GM12878 (cell line): ENCODE measurements around the gene EBP. TPM values are rescaled to one million over a fixed set of nuclear protein-coding genes. Genes with fewer than 3 reads are reported as not detected.
A peak's percentile ranks its signal among the peaks of the same experiment; 100 is the strongest.

Experiments
- ATAC-seq: fragments of 200-7000 bp; cut with Tn5 transposase; 3 replicates; pipeline ENCODE4 v1.9.1; 2020; ENCODE audit warnings: mild to moderate bottlenecking, moderate library complexity
- BruUV-seq: library from RNA; stranded (reverse); fragments of 400-500 nt; replicated peaks from 2 replicates; lab custom pipeline; 2021; lab: Mats Ljungman, UMichigan
- CTCF ChIA-PET: fragments of 300-600 bp; sonication (Branson Sonifier 250); formaldehyde crosslinking; extraction: SDS; loops from one replicate; lab custom pipeline; 2021; ENCODE audit warnings: inconsistent platforms; lab: Yijun Ruan, JAX
- POLR2A ChIA-PET: fragments of 350-600 bp; formaldehyde crosslinking; extraction: SDS; loops from one replicate; lab custom pipeline; 2021; ENCODE audit warnings: inconsistent platforms; lab: Charles Lee
- RAD21 ChIA-PET: fragments of 300-600 bp; sonication (Branson Sonifier 250); formaldehyde crosslinking; loops from one replicate; lab custom pipeline; 2023; ENCODE audit warnings: antibody characterized with exemption; ENCODE audit not compliant: unreplicated experiment; lab: Charles Lee
- SMC1A ChIA-PET: fragments of 300-600 bp; sonication (Branson Sonifier 250); formaldehyde crosslinking; loops from one replicate; lab custom pipeline; 2023; ENCODE audit not compliant: unreplicated experiment, uncharacterized antibody; lab: Charles Lee
- DNase-seq: peaks from one replicate; pipeline ENCODE4 v3.0.0-alpha.2; 2011; ENCODE audit warnings: low read depth, low spot score
- FAIRE-seq: peaks from 3 replicates; lab custom pipeline; 2011; peaks lifted over from hg19 to GRCh38; lab: Jason Lieb, UNC
- H2AFZ ChIP-seq: 2 replicates; pipeline ENCODE4 v1.6.0; 2011; ENCODE audit warnings: low read depth, low read length, control low read depth; ENCODE audit not compliant: control insufficient read depth
- H3K27ac ChIP-seq: 2 replicates; pipeline ENCODE4 v1.5.1; 2011; ENCODE audit warnings: control low read depth; ENCODE audit not compliant: control insufficient read depth, insufficient read depth
- H3K27me3 ChIP-seq, 2 experiments: replicated peaks in 1 of 2; 2 replicates each; pipeline versions ENCODE4 v1.6.0 to v1.6.1; 2011; ENCODE audit warnings: low read length in 1 of 2; ENCODE audit not compliant: control insufficient read depth in 2 of 2, insufficient read depth in 2 of 2
- H3K36me3 ChIP-seq, 2 experiments: 2 replicates each; pipeline ENCODE4 v1.5.1; 2011; ENCODE audit warnings: low read length in 1 of 2; ENCODE audit not compliant: control insufficient read depth in 2 of 2, insufficient read depth in 2 of 2
- H3K4me1 ChIP-seq: 2 replicates; pipeline ENCODE4 v1.6.1; 2011; ENCODE audit warnings: mild to moderate bottlenecking, low read length, moderate library complexity, mixed read lengths; ENCODE audit not compliant: control insufficient read depth, insufficient read depth
- H3K4me2 ChIP-seq: 2 replicates; pipeline ENCODE4 v1.6.0; 2011; ENCODE audit warnings: control low read depth; ENCODE audit not compliant: control insufficient read depth, insufficient read depth
- H3K4me3 ChIP-seq: fragments of 200-600 bp; sonication (generic); 2 replicates; pipeline ENCODE4 v1.5.1; 2016
- H3K79me2 ChIP-seq: 2 replicates; pipeline ENCODE4 v1.6.0; 2011; ENCODE audit warnings: low read length; ENCODE audit not compliant: control insufficient read depth, insufficient read depth
- H3K9ac ChIP-seq: 2 replicates; pipeline ENCODE4 v1.8.0; 2011; ENCODE audit warnings: low read length, control low read depth, mixed read lengths; ENCODE audit not compliant: control insufficient read depth, insufficient read depth
- H3K9me3 ChIP-seq: replicated peaks from 3 replicates; pipeline ENCODE4 v1.5.1; 2011; ENCODE audit warnings: mild to moderate bottlenecking, low read length; ENCODE audit not compliant: control insufficient read depth, insufficient read depth
- H4K20me1 ChIP-seq: 2 replicates; pipeline ENCODE4 v1.6.0; 2011; ENCODE audit not compliant: control insufficient read depth, insufficient read depth
- CBX3 ChIP-seq: fragments of 200-600 bp; sonication (generic); IDR thresholded peaks from 2 replicates; pipeline ENCODE4 v1.6.1; 2016; ENCODE audit warnings: low read depth, borderline replicate concordance
- EP300 ChIP-seq, 2 experiments: fragments of 150-350 bp in 1 of 2; IDR thresholded peaks; 2 replicates each; pipeline ENCODE4 v1.6.1; 2011 to 2012; ENCODE audit warnings: low read depth in 2 of 2, low read length in 2 of 2, borderline replicate concordance in 1 of 2, improper control_type of control experiment in 1 of 2, inconsistent platforms in 1 of 2; ENCODE audit not compliant: control insufficient read depth in 1 of 2
- ETV6 ChIP-seq, 2 experiments: fragments of 450-650 bp in 1 of 2; IDR thresholded peaks in 1 of 2; conservative IDR thresholded peaks in 1 of 2; 2 replicates each; pipeline ENCODE4 v1.6.1; 2014; ENCODE audit warnings: antibody characterized with exemption in 1 of 2, borderline replicate concordance in 1 of 2, low read depth in 1 of 2, mild to moderate bottlenecking in 1 of 2, moderate library complexity in 1 of 2
- EZH2 ChIP-seq: IDR thresholded peaks from 2 replicates; pipeline ENCODE4 v1.6.1; 2012; ENCODE audit warnings: low read depth, mild to moderate bottlenecking, control low read depth, inconsistent platforms, low read length, borderline replicate concordance; ENCODE audit not compliant: control insufficient read depth
- HCFC1 ChIP-seq: fragments of 150-350 bp; IDR thresholded peaks from 2 replicates; pipeline ENCODE4 v1.6.1; 2014; ENCODE audit warnings: low read length
- MTA3 ChIP-seq: IDR thresholded peaks from 2 replicates; pipeline ENCODE4 v1.6.1; 2012; ENCODE audit warnings: low read length, inconsistent platforms, borderline replicate concordance
- POLR2AphosphoS2 ChIP-seq: IDR thresholded peaks from 2 replicates; pipeline ENCODE4 v1.6.1; 2011; ENCODE audit warnings: low read depth, mild to moderate bottlenecking, low read length, improper control_type of control experiment, moderate library complexity
- SIX5 ChIP-seq: IDR thresholded peaks from 2 replicates; pipeline ENCODE4 v1.6.1; 2011; ENCODE audit warnings: mild to moderate bottlenecking, low read depth, low read length, moderate library complexity; ENCODE audit not compliant: severe bottlenecking
- SMARCA5 ChIP-seq: fragments of 450-650 bp; IDR thresholded peaks from 2 replicates; pipeline ENCODE4 v1.6.1; 2017; ENCODE audit warnings: mild to moderate bottlenecking
- SREBF1 ChIP-seq: IDR thresholded peaks from 2 replicates; pipeline ENCODE4 v1.6.1; 2012; ENCODE audit warnings: mild to moderate bottlenecking, low read length
- SUPT20H ChIP-seq: IDR thresholded peaks from 2 replicates; pipeline ENCODE4 v1.6.1; 2011; ENCODE audit warnings: low read depth, mild to moderate bottlenecking, low read length, moderate library complexity, borderline replicate concordance; ENCODE audit not compliant: control insufficient read depth
- TARDBP ChIP-seq: IDR thresholded peaks from 2 replicates; pipeline ENCODE4 v1.6.1; 2016; ENCODE audit warnings: borderline replicate concordance
- YY1 ChIP-seq: IDR thresholded peaks from 2 replicates; pipeline ENCODE4 v1.6.1; 2011; ENCODE audit warnings: low read depth, mild to moderate bottlenecking, low read length
- WGBS: methylation state at CpG from one replicate; pipeline ENCODE4 v1.1.6; 2016; ENCODE audit warnings: low lambda C conversion rate; ENCODE audit not compliant: insufficient replicate concordance, insufficient coverage; ENCODE audit errors: missing lambda C conversion rate; 5-methylcytosine and 5-hydroxymethylcytosine counted together
- in situ Hi-C: fragments of 300-500 bp; cut with MboI; formaldehyde crosslinking; loops from 9 replicates; pipeline ENCODE4 v1.14.3; 2018; ENCODE audit warnings: mixed read lengths
- intact Hi-C: fragments of 100-400 bp; cut with micrococcal nuclease; formaldehyde crosslinking; loops from one replicate; pipeline ENCODE4 v1.14.2; 2022; ENCODE audit not compliant: unreplicated experiment
- polyA plus RNA-seq, 11 experiments: library from polyadenylated mRNA; depleted of rRNA in 4 of 11; unstranded in 6 of 11; stranded (reverse) in 5 of 11; fragments of >200 nt; fragmentation: Nextera tagmentation in 4 of 11; fragmentation: Illumina TruSeq in 1 of 11; extraction: Ambion mirVana in 4 of 11; extraction: Trizol in 1 of 11; gene quantifications; 1 replicate in 1 of 11; 2 replicates in 10 of 11; pipeline versions ENCODE4 v1.2.1 to v1.2.3, GENCODE V29; 2011 to 2016; ENCODE audit warnings: inconsistent platforms in 2 of 11, missing spikeins in 2 of 11, low read depth in 1 of 11
- total RNA-seq, 4 experiments: library from RNA; depleted of rRNA in 3 of 4; stranded (reverse); fragments of >200 nt in 3 of 4; fragmentation: Illumina TruSeq in 1 of 4; extraction: Trizol in 1 of 4; gene quantifications; 2 replicates each; pipeline versions ENCODE4 v1.2.1 to v1.2.3, GENCODE V29; 2013 to 2021
- TF ChIP-seq, protein P1 (sequence below): fragments of 450-650 bp; IDR thresholded peaks from 2 replicates; pipeline ENCODE4 v1.6.1; 2017; ENCODE audit warnings: borderline replicate concordance
- TF ChIP-seq, protein P2 (sequence below): IDR thresholded peaks from 2 replicates; pipeline ENCODE4 v1.6.1; 2012; ENCODE audit warnings: mild to moderate bottlenecking, low read depth, low read length
- TF ChIP-seq, protein P3 (sequence below): fragments of 450-650 bp; IDR thresholded peaks from 2 replicates; pipeline ENCODE4 v1.6.1; 2014; ENCODE audit warnings: mild to moderate bottlenecking

The EBP gene
- total and polyA plus RNA-seq, 10 of the 15 experiments (the other 5 are each of a cell fraction or from before 2014, with no cell fraction given): 125 to 628 (median 180) TPM

DNA sequence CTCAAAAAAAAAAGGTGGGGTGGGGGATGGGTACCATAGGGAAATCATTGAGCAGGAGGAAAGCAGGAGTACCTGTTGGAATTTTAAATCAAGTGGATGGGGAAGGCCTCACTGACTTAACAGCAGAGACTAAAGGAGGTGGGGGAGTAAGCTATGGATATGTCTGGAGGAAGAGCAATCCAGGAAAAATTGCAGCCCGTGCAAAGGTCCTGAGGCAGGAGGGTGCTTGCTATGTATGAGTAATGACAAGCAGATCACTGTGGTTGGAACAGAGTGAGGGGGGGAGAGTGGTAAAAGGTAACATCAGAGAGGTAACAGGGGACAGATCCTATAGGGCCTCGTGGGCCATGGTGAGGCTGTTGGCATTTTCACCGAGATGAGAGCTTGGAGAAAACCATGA lies 41.5 kb upstream of the EBP start:
- Histone ChIP-seq H3K4me2 (no peak overlapping the region), H3K4me3 (no peak overlapping the region), H3K79me2 (peaks cover 27% of the 10 kb centered on the region), H3K36me3 (peaks cover 0 to 2% of the 10 kb centered on the region in 2 experiments; a peak in 2 of 4 replicates), H3K4me1 (no peaks in the 10 kb centered on the region), H3K9me3 (no peaks in the 10 kb centered on the region), H3K27me3 (no peaks in the 10 kb centered on the region), H4K20me1 (no peaks in the 10 kb centered on the region), H2AFZ (no peak overlapping the region), H3K27ac (no peak overlapping the region), H3K9ac (no peak overlapping the region)
- ChIA-PET SMC1A (no interaction called here), CTCF (no interaction called here), RAD21 (no interaction called here), POLR2A (no interaction called here)
- ATAC-seq (no peak), DNase-seq (no peak), FAIRE-seq (no peak)
- intact Hi-C loops (no loop called here), in situ Hi-C loops (no loop called here)
- WGBS: 61% methylated on average over 3 of the region's 3 CpGs
- TSS peak; percentile 18 for BruUV-seq
- TF ChIP-seq POLR2AphosphoS2 (no peak), EP300 (IDR thresholded peaks at IDR 0.05; ENCODE audit: borderline replicate concordance in 1 of 2, control insufficient read depth in 1 of 2, low read depth in 2 of 2, low read length in 2 of 2) (no peak), SUPT20H (no peak), TARDBP (no peak), YY1 (no peak), EZH2 (no peak), MTA3 (no peak), SIX5 (no peak), SMARCA5 (no peak), SREBF1 (no peak), ETV6 (conservative IDR thresholded peaks at IDR 0.05 in 1 of 2, IDR thresholded peaks at IDR 0.05 in 1 of 2; ENCODE audit: borderline replicate concordance in 1 of 2, low read depth in 1 of 2) (no peak), CBX3 (no peak), HCFC1 (no peak)
- TF ChIP-seq, protein P1, sequence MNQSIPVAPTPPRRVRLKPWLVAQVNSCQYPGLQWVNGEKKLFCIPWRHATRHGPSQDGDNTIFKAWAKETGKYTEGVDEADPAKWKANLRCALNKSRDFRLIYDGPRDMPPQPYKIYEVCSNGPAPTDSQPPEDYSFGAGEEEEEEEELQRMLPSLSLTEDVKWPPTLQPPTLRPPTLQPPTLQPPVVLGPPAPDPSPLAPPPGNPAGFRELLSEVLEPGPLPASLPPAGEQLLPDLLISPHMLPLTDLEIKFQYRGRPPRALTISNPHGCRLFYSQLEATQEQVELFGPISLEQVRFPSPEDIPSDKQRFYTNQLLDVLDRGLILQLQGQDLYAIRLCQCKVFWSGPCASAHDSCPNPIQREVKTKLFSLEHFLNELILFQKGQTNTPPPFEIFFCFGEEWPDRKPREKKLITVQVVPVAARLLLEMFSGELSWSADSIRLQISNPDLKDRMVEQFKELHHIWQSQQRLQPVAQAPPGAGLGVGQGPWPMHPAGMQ: no peak
- TF ChIP-seq, protein P2, sequence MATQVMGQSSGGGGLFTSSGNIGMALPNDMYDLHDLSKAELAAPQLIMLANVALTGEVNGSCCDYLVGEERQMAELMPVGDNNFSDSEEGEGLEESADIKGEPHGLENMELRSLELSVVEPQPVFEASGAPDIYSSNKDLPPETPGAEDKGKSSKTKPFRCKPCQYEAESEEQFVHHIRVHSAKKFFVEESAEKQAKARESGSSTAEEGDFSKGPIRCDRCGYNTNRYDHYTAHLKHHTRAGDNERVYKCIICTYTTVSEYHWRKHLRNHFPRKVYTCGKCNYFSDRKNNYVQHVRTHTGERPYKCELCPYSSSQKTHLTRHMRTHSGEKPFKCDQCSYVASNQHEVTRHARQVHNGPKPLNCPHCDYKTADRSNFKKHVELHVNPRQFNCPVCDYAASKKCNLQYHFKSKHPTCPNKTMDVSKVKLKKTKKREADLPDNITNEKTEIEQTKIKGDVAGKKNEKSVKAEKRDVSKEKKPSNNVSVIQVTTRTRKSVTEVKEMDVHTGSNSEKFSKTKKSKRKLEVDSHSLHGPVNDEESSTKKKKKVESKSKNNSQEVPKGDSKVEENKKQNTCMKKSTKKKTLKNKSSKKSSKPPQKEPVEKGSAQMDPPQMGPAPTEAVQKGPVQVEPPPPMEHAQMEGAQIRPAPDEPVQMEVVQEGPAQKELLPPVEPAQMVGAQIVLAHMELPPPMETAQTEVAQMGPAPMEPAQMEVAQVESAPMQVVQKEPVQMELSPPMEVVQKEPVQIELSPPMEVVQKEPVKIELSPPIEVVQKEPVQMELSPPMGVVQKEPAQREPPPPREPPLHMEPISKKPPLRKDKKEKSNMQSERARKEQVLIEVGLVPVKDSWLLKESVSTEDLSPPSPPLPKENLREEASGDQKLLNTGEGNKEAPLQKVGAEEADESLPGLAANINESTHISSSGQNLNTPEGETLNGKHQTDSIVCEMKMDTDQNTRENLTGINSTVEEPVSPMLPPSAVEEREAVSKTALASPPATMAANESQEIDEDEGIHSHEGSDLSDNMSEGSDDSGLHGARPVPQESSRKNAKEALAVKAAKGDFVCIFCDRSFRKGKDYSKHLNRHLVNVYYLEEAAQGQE: no peak
- TF ChIP-seq, protein P3, sequence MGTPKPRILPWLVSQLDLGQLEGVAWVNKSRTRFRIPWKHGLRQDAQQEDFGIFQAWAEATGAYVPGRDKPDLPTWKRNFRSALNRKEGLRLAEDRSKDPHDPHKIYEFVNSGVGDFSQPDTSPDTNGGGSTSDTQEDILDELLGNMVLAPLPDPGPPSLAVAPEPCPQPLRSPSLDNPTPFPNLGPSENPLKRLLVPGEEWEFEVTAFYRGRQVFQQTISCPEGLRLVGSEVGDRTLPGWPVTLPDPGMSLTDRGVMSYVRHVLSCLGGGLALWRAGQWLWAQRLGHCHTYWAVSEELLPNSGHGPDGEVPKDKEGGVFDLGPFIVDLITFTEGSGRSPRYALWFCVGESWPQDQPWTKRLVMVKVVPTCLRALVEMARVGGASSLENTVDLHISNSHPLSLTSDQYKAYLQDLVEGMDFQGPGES: no peak
- TF ChIP-seq, all 136 proteins: peak for 0
